H1 (cell line): ENCODE results near the gene SCO2. TPM values are rescaled to one million over a fixed set of nuclear protein-coding genes. Genes with fewer than 3 reads are reported as not detected.

Experiments
- CTCF ChIA-PET: fragments of 300-600 bp; sonication (Branson Sonifier 250); formaldehyde crosslinking; loops from one replicate; lab custom pipeline; 2021; ENCODE audit not compliant: partially characterized antibody; lab: Charles Lee
- POLR2A ChIA-PET: fragments of 300-600 bp; sonication (Branson Sonifier 250); formaldehyde crosslinking; loops from one replicate; lab custom pipeline; 2021; ENCODE audit warnings: inconsistent platforms; ENCODE audit not compliant: partially characterized antibody; lab: Charles Lee
- DNase-seq, 2 experiments: peaks; one replicate each; pipeline versions ENCODE4 v3.0.0 to v3.0.0-alpha.2; 2010 to 2022; ENCODE audit warnings: low spot score in 2 of 2, low read depth in 1 of 2, mixed read lengths in 1 of 2
- FAIRE-seq: peaks from 2 replicates; lab custom pipeline; 2011; peaks lifted over from hg19 to GRCh38; lab: Jason Lieb, UNC
- H2AFZ ChIP-seq: 2 replicates; pipeline ENCODE4 v1.8.1; 2012; ENCODE audit warnings: low read length, inconsistent platforms
- H2AK5ac ChIP-seq: 2 replicates; pipeline ENCODE4 v1.6.1; 2013; ENCODE audit warnings: low read depth, low read length
- H2BK120ac ChIP-seq: replicated peaks from 2 replicates; pipeline ENCODE3; 2013; ENCODE audit warnings: low read depth, low read length, inconsistent platforms
- H2BK12ac ChIP-seq: 2 replicates; pipeline ENCODE4 v1.6.1; 2013; ENCODE audit warnings: low read depth, low read length
- H2BK15ac ChIP-seq: 2 replicates; pipeline ENCODE4 v1.6.1; 2013; ENCODE audit warnings: low read length
- H2BK20ac ChIP-seq: 2 replicates; pipeline ENCODE4 v1.6.1; 2013; ENCODE audit warnings: low read length
- H2BK5ac ChIP-seq: 2 replicates; pipeline ENCODE4 v1.6.1; 2013; ENCODE audit warnings: low read depth, low read length
- H3K14ac ChIP-seq: 2 replicates; pipeline ENCODE4 v1.6.1; 2013; ENCODE audit warnings: inconsistent platforms; ENCODE audit not compliant: insufficient read length
- H3K18ac ChIP-seq: 2 replicates; pipeline ENCODE4 v1.6.1; 2013; ENCODE audit warnings: low read length; ENCODE audit errors: extremely low read depth
- H3K23ac ChIP-seq: 2 replicates; pipeline ENCODE4 v1.6.1; 2013; ENCODE audit warnings: inconsistent platforms; ENCODE audit not compliant: insufficient read length
- H3K23me2 ChIP-seq: 2 replicates; pipeline ENCODE4 v1.6.1; 2013; ENCODE audit warnings: low read depth, low read length
- H3K27ac ChIP-seq: 2 replicates; pipeline ENCODE4 v1.6.1; 2011; ENCODE audit warnings: low read depth, low read length, inconsistent platforms
- H3K27me3 ChIP-seq, 4 experiments: replicated peaks in 1 of 4; 1 replicate in 1 of 4; 2 replicates in 3 of 4; pipeline versions ENCODE4 v1.6.1 to v1.8.1; 2011 to 2013; ENCODE audit warnings: low read length in 3 of 4, mild to moderate bottlenecking in 3 of 4, inconsistent platforms in 2 of 4, mixed read lengths in 2 of 4, moderate library complexity in 1 of 4; ENCODE audit not compliant: control insufficient read depth in 3 of 4, insufficient read depth in 3 of 4; ENCODE audit errors: extremely low read depth in 1 of 4
- H3K36me3 ChIP-seq, 4 experiments: 2 replicates each; pipeline versions ENCODE4 v1.6.1 to v1.8.1; 2011 to 2013; ENCODE audit warnings: mild to moderate bottlenecking in 4 of 4, low read length in 3 of 4, moderate library complexity in 2 of 4, control low read depth in 1 of 4, inconsistent platforms in 1 of 4; ENCODE audit not compliant: insufficient read depth in 4 of 4, control insufficient read depth in 2 of 4
- H3K4ac ChIP-seq: replicated peaks from 2 replicates; pipeline ENCODE3; 2013; ENCODE audit warnings: low read length, low read depth, mixed read lengths, inconsistent platforms; ENCODE audit not compliant: insufficient read length
- H3K4me1 ChIP-seq, 4 experiments: replicated peaks in 1 of 4; 1 replicate in 1 of 4; 2 replicates in 3 of 4; pipeline versions ENCODE4 v1.6.1 to v1.8.1; 2011 to 2013; ENCODE audit warnings: low read length in 3 of 4, inconsistent platforms in 2 of 4, mixed read lengths in 1 of 4; ENCODE audit not compliant: insufficient read depth in 4 of 4, control insufficient read depth in 3 of 4
- H3K4me2 ChIP-seq, 2 experiments: 2 replicates each; pipeline versions ENCODE4 v1.6.1 to v1.8.1; 2011 to 2013; ENCODE audit warnings: low read depth in 2 of 2, low read length in 2 of 2, control low read depth in 1 of 2, inconsistent platforms in 1 of 2, mild to moderate bottlenecking in 1 of 2; ENCODE audit not compliant: insufficient read depth in 1 of 2
- H3K4me3 ChIP-seq, 4 experiments: fragments of 200-600, 300-600 bp in 1 of 4; sonication (generic), shearing (Covaris generic), sonication (Bioruptor Twin) in 1 of 4; 2 replicates each; pipeline versions ENCODE4 v1.5.1 to v1.8.1; 2011 to 2016; ENCODE audit warnings: low read length in 4 of 4, low read depth in 3 of 4, control low read depth in 2 of 4, inconsistent platforms in 2 of 4, mild to moderate bottlenecking in 2 of 4, mixed read lengths in 1 of 4, moderate library complexity in 1 of 4; ENCODE audit not compliant: insufficient read depth in 2 of 4; ENCODE audit errors: extremely low read depth in 1 of 4
- H3K56ac ChIP-seq: replicated peaks from 2 replicates; pipeline ENCODE3; 2013; ENCODE audit warnings: low read depth, mild to moderate bottlenecking, mixed read lengths, low read length, inconsistent platforms; ENCODE audit not compliant: insufficient read length
- H3K79me1 ChIP-seq: 2 replicates; pipeline ENCODE4 v1.6.1; 2013; ENCODE audit warnings: low read depth, low read length, control low read depth
- H3K79me2 ChIP-seq, 2 experiments: 2 replicates each; pipeline versions ENCODE4 v1.6.1 to v1.8.1; 2012 to 2013; ENCODE audit warnings: low read length in 2 of 2, mild to moderate bottlenecking in 2 of 2, inconsistent platforms in 1 of 2; ENCODE audit not compliant: insufficient read depth in 2 of 2, control insufficient read depth in 1 of 2
- H3K9ac ChIP-seq, 4 experiments: replicated peaks in 1 of 4; 1 replicate in 1 of 4; 2 replicates in 3 of 4; pipeline versions ENCODE4 v1.6.1 to v1.8.1; 2011 to 2013; ENCODE audit warnings: low read depth in 3 of 4, low read length in 3 of 4, control low read depth in 2 of 4, mild to moderate bottlenecking in 2 of 4, moderate library complexity in 2 of 4, inconsistent platforms in 1 of 4; ENCODE audit errors: extremely low read depth in 1 of 4
- H3K9me3 ChIP-seq, 2 experiments: 2 replicates each; pipeline versions ENCODE4 v1.6.1 to v1.8.1; 2012 to 2013; ENCODE audit warnings: mild to moderate bottlenecking in 2 of 2, moderate library complexity in 2 of 2, control low read depth in 1 of 2, inconsistent platforms in 1 of 2, low read depth in 1 of 2, low read length in 1 of 2, mixed read lengths in 1 of 2; ENCODE audit not compliant: insufficient read depth in 2 of 2
- H4K20me1 ChIP-seq, 2 experiments: replicated peaks in 1 of 2; 2 replicates each; pipeline versions ENCODE3 to v1.8.1; 2011 to 2013; ENCODE audit warnings: inconsistent platforms in 2 of 2, low read length in 2 of 2, mild to moderate bottlenecking in 1 of 2; ENCODE audit not compliant: insufficient read depth in 2 of 2, control insufficient read depth in 1 of 2
- H4K5ac ChIP-seq: 2 replicates; pipeline ENCODE4 v1.6.1; 2013; ENCODE audit warnings: low read length, low read depth, mixed read lengths, inconsistent platforms; ENCODE audit not compliant: insufficient read length
- H4K8ac ChIP-seq: 2 replicates; pipeline ENCODE4 v1.8.0; 2013; ENCODE audit warnings: mild to moderate bottlenecking, moderate library complexity, low read length, inconsistent platforms; ENCODE audit not compliant: insufficient read depth; ENCODE audit errors: extremely low read depth
- H4K91ac ChIP-seq: replicated peaks from 2 replicates; pipeline ENCODE3; 2013; ENCODE audit warnings: low read length, mixed read lengths, inconsistent platforms; ENCODE audit not compliant: insufficient read length
- ATF2 ChIP-seq: IDR thresholded peaks from 2 replicates; pipeline ENCODE4 v1.6.1; 2012; ENCODE audit warnings: low read length, inconsistent platforms
- BRCA1 ChIP-seq: IDR thresholded peaks from 2 replicates; pipeline ENCODE4 v1.6.1; 2012; ENCODE audit warnings: low read depth, low read length, improper control_type of control experiment
- GABPA ChIP-seq: IDR thresholded peaks from 2 replicates; pipeline ENCODE4 v1.6.1; 2011; ENCODE audit warnings: mild to moderate bottlenecking, low read length, moderate library complexity, borderline replicate concordance; ENCODE audit not compliant: insufficient read depth
- MAFK ChIP-seq: IDR thresholded peaks from 2 replicates; pipeline ENCODE4 v1.6.1; 2012; ENCODE audit warnings: low read depth, mild to moderate bottlenecking, improper control_type of control experiment, low read length
- NRF1 ChIP-seq: IDR thresholded peaks from 2 replicates; pipeline ENCODE4 v1.6.1; 2011; ENCODE audit warnings: mild to moderate bottlenecking, low read depth, low read length, improper control_type of control experiment
- PHF8 ChIP-seq: fragments of 200-600 bp; sonication (generic); conservative IDR thresholded peaks from 2 replicates; pipeline ENCODE4 v1.7.1; 2012; ENCODE audit warnings: low read depth, mild to moderate bottlenecking, inconsistent platforms, low read length, moderate library complexity
- RAD21 ChIP-seq, 2 experiments: IDR thresholded peaks in 1 of 2; conservative IDR thresholded peaks in 1 of 2; 2 replicates each; pipeline ENCODE4 v1.6.1; 2011; ENCODE audit warnings: low read depth in 2 of 2, low read length in 2 of 2, improper control_type of control experiment in 1 of 2, inconsistent platforms in 1 of 2, mild to moderate bottlenecking in 1 of 2, moderate library complexity in 1 of 2
- WGBS, 2 experiments: shearing (Covaris generic) in 1 of 2; methylation state at CpG; one replicate each; pipeline versions ENCODE4 v1.1.6 to v1.1.7; 2013 to 2015; ENCODE audit warnings: low lambda C conversion rate in 2 of 2, mixed read lengths in 2 of 2, inconsistent platforms in 1 of 2, low coverage in 1 of 2, missing lambda C conversion rate in 1 of 2; ENCODE audit not compliant: insufficient replicate concordance in 2 of 2, insufficient coverage in 1 of 2, insufficient read length in 1 of 2; ENCODE audit errors: extremely low coverage in 1 of 2, missing lambda C conversion rate in 1 of 2; 5-methylcytosine and 5-hydroxymethylcytosine counted together
- polyA plus RNA-seq, 7 experiments: library from polyadenylated mRNA; depleted of rRNA in 3 of 7; stranded (reverse) in 5 of 7; unstranded in 2 of 7; fragments of >200 nt in 5 of 7; fragments of 200-250 nt in 2 of 7; gene quantifications; 1 replicate in 5 of 7; 2 replicates in 1 of 7; 4 replicates in 1 of 7; pipeline versions ENCODE4 v1.2.1 to v1.2.3, GENCODE V29; 2011 to 2013; ENCODE audit warnings: missing spikeins in 2 of 7, mixed read lengths in 2 of 7
- total RNA-seq: library from RNA; stranded (reverse); fragmentation: NEBNext Ultra II Directional; extraction: Animal tissue kit (Norgen Biotek cat#: 25700); gene quantifications from 2 replicates; pipeline ENCODE4 v1.2.1, GENCODE V29; 2021

Gene SCO2
- total and polyA plus RNA-seq, 2 of the 8 experiments (the other 6 are each of a cell fraction or from before 2014, with no cell fraction given), result 2.0 TPM; not detected in 1

DNA sequence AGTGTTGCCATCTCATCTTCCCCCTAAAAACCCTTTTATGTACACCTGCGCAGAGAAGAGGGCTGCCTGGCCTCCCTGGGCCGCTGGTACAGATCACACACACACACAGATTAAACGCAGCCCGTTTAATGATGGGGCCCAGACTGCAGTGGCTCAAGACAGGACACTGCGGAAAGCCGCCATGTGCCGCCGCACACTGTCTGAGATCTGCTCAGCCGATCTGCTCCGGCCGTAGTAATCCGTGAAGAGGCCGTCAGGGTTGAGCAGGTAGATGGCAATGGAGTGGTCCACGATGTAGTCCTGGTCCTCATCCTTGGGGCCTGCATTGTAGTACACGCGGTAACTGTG, 2.0 kb downstream of the SCO2 start:
- Histone ChIP-seq H4K20me1 (peaks cover 5 to 18% of the 10 kb centered on the region in 2 experiments), H4K91ac (no peak overlapping the region), H3K79me2 (no peaks in the 10 kb centered on the region), H4K8ac (0 out of 2 replicates have a peak overlapping the region, but pooled peaks have one; percentile 0), H2AK5ac (no peak overlapping the region), H2AFZ (no peak overlapping the region), H2BK15ac (no peak overlapping the region), H3K27me3 (peaks cover 3 to 18% (median 12%) of the 10 kb centered on the region in 4 experiments; a peak in 6 of 7 replicates), H3K23ac (no peak overlapping the region), H3K18ac (no peak overlapping the region), H2BK120ac (no peak overlapping the region), H3K9ac (no peak overlapping the region), H3K4me3 (no peak overlapping the region), H3K36me3 (peaks cover 4 to 25% (median 16%) of the 10 kb centered on the region in 4 experiments; a peak in 7 of 8 replicates), H3K4ac (no peak overlapping the region), H3K4me1 (peaks cover 0 to 11% (median 6%) of the 10 kb centered on the region in 4 experiments; a peak in 5 of 7 replicates), H3K79me1 (no peaks in the 10 kb centered on the region), H4K5ac (no peak overlapping the region), H3K56ac (no peak overlapping the region), H3K23me2 (peaks cover 17% of the 10 kb centered on the region; the same call in 1 of the 2 replicates), H3K4me2 (no peak overlapping the region), H2BK12ac (no peak overlapping the region), H3K14ac (no peak overlapping the region), H3K9me3 (no peaks in the 10 kb centered on the region), H2BK20ac (no peak overlapping the region), H3K27ac (no peak overlapping the region), H2BK5ac (no peak overlapping the region)
- 92% methylated on average over 16 of the region's 16 CpGs; no CpG with 5 or more reads in 1 of the 2 experiments for WGBS, 2 experiments
- ChIA-PET POLR2A (interaction anchor here (0.7 to 1.0 kb wide), 2 partner anchors 12 to 16 kb away, joined by 3 to 4 read pairs; partner anchors contain the start of genes LMF2 and NCAPH2), CTCF (no interaction called here)
- DNase-seq (no peak), FAIRE-seq (no peak)
- TF ChIP-seq NRF1, result no peak
- no peak for TF ChIP-seq MAFK
- TF ChIP-seq RAD21 (IDR thresholded peaks at IDR 0.05 in 1 of 2, conservative IDR thresholded peaks at IDR 0.05 in 1 of 2; ENCODE audit: low read depth in 2 of 2, low read length in 2 of 2), result no peak
- TF ChIP-seq BRCA1, result no peak
- no peak for TF ChIP-seq PHF8
- no peak for TF ChIP-seq GABPA
- no peak for TF ChIP-seq ATF2
